ENCODE measurements around the gene AP3D1. TPM values are rescaled to one million over a fixed set of nuclear protein-coding genes. Genes with fewer than 3 reads are reported as not detected.
A peak's percentile ranks its signal among the peaks of the same experiment; 100 is the strongest.
"Not testable (repeated sequence)": the region's sequence is repeated elsewhere in the genome, so short reads cannot be mapped to it uniquely, and the experiment has no call there.

The AP3D1 gene
- polyA plus RNA-seq, 1 donor: 103 TPM

GRCh38 chr19:2096480-2097202 is 54.7 kb downstream of the AP3D1 start, which contains the start of gene IZUMO4:
TSS of gene IZUMO4 (plus strand) at chr19:2096915. CDS start at chr19:2096946, 31 bp downstream.
- H3K36me3 ChIP-seq (ENCODE audit: control insufficient read depth, insufficient read depth, low read length): peaks cover 22% of the 10 kb centered on the region
- peak within 1 kb of the TSS; percentile 86 for H3K4me3 ChIP-seq (ENCODE audit: low read length)
- peak within 1 kb of the TSS; percentile 97 for H3K27ac ChIP-seq (ENCODE audit: low read length)
- no CpG with 5 or more reads among the region's 70 CpGs for WGBS (ENCODE audit: insufficient coverage, low lambda C conversion rate)
- peak; percentile 98 for DNase-seq
- H3K9me3 ChIP-seq (ENCODE audit: control insufficient read depth, low read depth, low read length): peaks cover 4% of the 10 kb centered on the region
- peaks cover 21% of the 10 kb centered on the region for H3K4me1 ChIP-seq (ENCODE audit: control insufficient read depth, insufficient read depth, low read length)
- no peaks in the 10 kb centered on the region for H3K27me3 ChIP-seq (ENCODE audit: control insufficient read depth, insufficient read depth, low read length)

- H3K4me3 ChIP-seq (ENCODE audit: low read length): peak within 1 kb of the TSS; percentile 86
- peaks cover 21% of the 10 kb centered on the region for H3K4me1 ChIP-seq (ENCODE audit: control insufficient read depth, insufficient read depth, low read length)
- H3K27ac ChIP-seq (ENCODE audit: low read length): peak within 1 kb of the TSS; percentile 97
- H3K36me3 ChIP-seq (ENCODE audit: control insufficient read depth, insufficient read depth, low read length): peaks cover 16% of the 10 kb centered on the region
- DNase-seq: peak; percentile 91 to 97
- H3K9me3 ChIP-seq (ENCODE audit: control insufficient read depth, low read depth, low read length): peaks cover 4% of the 10 kb centered on the region
- no CpG with 5 or more reads among the region's 56 CpGs for WGBS (ENCODE audit: insufficient coverage, low lambda C conversion rate)
- no peaks in the 10 kb centered on the region for H3K27me3 ChIP-seq (ENCODE audit: control insufficient read depth, insufficient read depth, low read length)
These were observed 55.3 kb downstream of the AP3D1 start, which contains the start of gene MOB3A for GRCh38 chr19:2096034-2096479. TSS of gene MOB3A (minus strand) at chr19:2096326. CDS start at chr19:2078560, 17,766 bp downstream.

GRCh38 chr19:2091926-2092525 is 59.3 kb downstream of the AP3D1 start:
- 100% methylated on average over 2 of the region's 13 CpGs for WGBS (ENCODE audit: insufficient coverage, low lambda C conversion rate)
- H3K36me3 ChIP-seq (ENCODE audit: control insufficient read depth, insufficient read depth, low read length); H3K9me3 ChIP-seq (ENCODE audit: control insufficient read depth, low read depth, low read length); DNase-seq; H3K27ac ChIP-seq (ENCODE audit: low read length); H3K27me3 ChIP-seq (ENCODE audit: control insufficient read depth, insufficient read depth, low read length); H3K4me3 ChIP-seq (ENCODE audit: low read length): not testable (repeated sequence)
- H3K4me1 ChIP-seq (ENCODE audit: control insufficient read depth, insufficient read depth, low read length): peaks cover 15% of the 10 kb centered on the region

GRCh38 chr19:2089727-2090053 is 61.7 kb downstream of the AP3D1 start:
- H3K4me1 ChIP-seq (ENCODE audit: control insufficient read depth, insufficient read depth, low read length): peaks cover 5% of the 10 kb centered on the region
- no CpG with 5 or more reads among the region's 2 CpGs for WGBS (ENCODE audit: insufficient coverage, low lambda C conversion rate)

GRCh38 chr19:2089001-2089711 is 62.2 kb downstream of the AP3D1 start:
- DNase-seq: no peak
- no peaks in the 10 kb centered on the region for H3K9me3 ChIP-seq (ENCODE audit: control insufficient read depth, low read depth, low read length)
- H3K4me3 ChIP-seq (ENCODE audit: low read length): no peak overlapping the region
- H3K27ac ChIP-seq (ENCODE audit: low read length): no peak overlapping the region
- H3K4me1 ChIP-seq (ENCODE audit: control insufficient read depth, insufficient read depth, low read length): peaks cover 5% of the 10 kb centered on the region
- H3K36me3 ChIP-seq (ENCODE audit: control insufficient read depth, insufficient read depth, low read length): peaks cover 7% of the 10 kb centered on the region
- no CpG with 5 or more reads among the region's 16 CpGs for WGBS (ENCODE audit: insufficient coverage, low lambda C conversion rate)
- H3K27me3 ChIP-seq (ENCODE audit: control insufficient read depth, insufficient read depth, low read length): no peaks in the 10 kb centered on the region

More at GRCh38 chr19:2089727-2090053, 61.7 kb downstream of the AP3D1 start:
- no peak for DNase-seq
- H3K36me3 ChIP-seq (ENCODE audit: control insufficient read depth, insufficient read depth, low read length): peaks cover 7% of the 10 kb centered on the region
- H3K4me3 ChIP-seq (ENCODE audit: low read length): no peak overlapping the region
- H3K9me3 ChIP-seq (ENCODE audit: control insufficient read depth, low read depth, low read length): no peaks in the 10 kb centered on the region
- no peaks in the 10 kb centered on the region for H3K27me3 ChIP-seq (ENCODE audit: control insufficient read depth, insufficient read depth, low read length)
- no peak overlapping the region for H3K27ac ChIP-seq (ENCODE audit: low read length)

DNA sequence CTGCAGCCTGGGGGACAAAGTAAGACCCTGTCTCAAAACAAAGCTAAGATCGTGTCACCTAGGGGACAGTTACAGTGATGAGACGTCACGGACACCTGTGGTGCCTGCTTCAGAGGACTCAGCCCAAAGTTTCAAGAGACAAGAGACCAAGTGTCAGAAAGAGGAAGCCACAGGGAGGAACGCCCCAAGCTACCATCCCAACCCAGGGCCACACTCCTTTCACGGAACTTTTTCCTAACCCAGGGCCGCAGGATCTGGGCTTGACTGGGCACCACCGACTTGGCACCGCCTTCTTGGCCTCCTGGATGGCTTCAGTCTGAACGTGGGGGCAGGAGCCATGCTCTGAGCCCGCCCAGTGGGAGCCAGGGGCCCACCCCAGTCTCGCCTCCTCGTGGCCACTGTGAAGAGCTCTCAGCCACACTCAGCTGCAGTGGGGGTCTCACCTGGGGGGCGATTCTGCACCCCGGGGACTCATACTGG is 63.7 kb downstream of the AP3D1 start:
- no peak for DNase-seq
- Histone ChIP-seq H3K9me3 (ENCODE audit: control insufficient read depth, low read depth, low read length) (no peaks in the 10 kb centered on the region), H3K36me3 (ENCODE audit: control insufficient read depth, insufficient read depth, low read length) (peaks cover 18% of the 10 kb centered on the region), H3K4me3 (ENCODE audit: low read length) (no peak overlapping the region), H3K27ac (ENCODE audit: low read length) (no peak overlapping the region), H3K4me1 (ENCODE audit: control insufficient read depth, insufficient read depth, low read length) (peaks cover 5% of the 10 kb centered on the region), H3K27me3 (ENCODE audit: control insufficient read depth, insufficient read depth, low read length) (no peaks in the 10 kb centered on the region)
- no CpG with 5 or more reads among the region's 14 CpGs for WGBS (ENCODE audit: insufficient coverage, low lambda C conversion rate)

GRCh38 chr19:2086695-2087620 is 64.4 kb downstream of the AP3D1 start:
- peaks cover 25% of the 10 kb centered on the region for H3K36me3 ChIP-seq (ENCODE audit: control insufficient read depth, insufficient read depth, low read length)
- DNase-seq: peak; percentile 86 to 89
- H3K4me1 ChIP-seq (ENCODE audit: control insufficient read depth, insufficient read depth, low read length); H3K9me3 ChIP-seq (ENCODE audit: control insufficient read depth, low read depth, low read length); H3K4me3 ChIP-seq (ENCODE audit: low read length); H3K27me3 ChIP-seq (ENCODE audit: control insufficient read depth, insufficient read depth, low read length); H3K27ac ChIP-seq (ENCODE audit: low read length): not testable (repeated sequence)
- WGBS (ENCODE audit: insufficient coverage, low lambda C conversion rate): no CpG with 5 or more reads among the region's 13 CpGs

GRCh38 chr19:2084993-2085720 is 66.2 kb downstream of the AP3D1 start:
- peak in 1 of 2 donors; percentile 34 for DNase-seq

GRCh38 chr19:2083174-2083854 is 68.1 kb downstream of the AP3D1 start:
- peaks cover 47% of the 10 kb centered on the region for H3K36me3 ChIP-seq (ENCODE audit: control insufficient read depth, insufficient read depth, low read length)

More at GRCh38 chr19:2084993-2085720, 66.2 kb downstream of the AP3D1 start:
- no peaks in the 10 kb centered on the region for H3K27me3 ChIP-seq (ENCODE audit: control insufficient read depth, insufficient read depth, low read length)
- H3K9me3 ChIP-seq (ENCODE audit: control insufficient read depth, low read depth, low read length): no peaks in the 10 kb centered on the region
- peak overlapping the region; percentile 13 for H3K4me3 ChIP-seq (ENCODE audit: low read length)
- peaks cover 34% of the 10 kb centered on the region for H3K36me3 ChIP-seq (ENCODE audit: control insufficient read depth, insufficient read depth, low read length)
- WGBS (ENCODE audit: insufficient coverage, low lambda C conversion rate): no CpG with 5 or more reads among the region's 28 CpGs
- no peak overlapping the region for H3K27ac ChIP-seq (ENCODE audit: low read length)
- peaks cover 5% of the 10 kb centered on the region for H3K4me1 ChIP-seq (ENCODE audit: control insufficient read depth, insufficient read depth, low read length)

More at GRCh38 chr19:2083174-2083854, 68.1 kb downstream of the AP3D1 start:
- DNase-seq: no peak
- Histone ChIP-seq H3K9me3 (ENCODE audit: control insufficient read depth, low read depth, low read length) (peaks cover 2% of the 10 kb centered on the region), H3K27ac (ENCODE audit: low read length) (no peak overlapping the region), H3K27me3 (ENCODE audit: control insufficient read depth, insufficient read depth, low read length) (no peaks in the 10 kb centered on the region), H3K4me3 (ENCODE audit: low read length) (peak overlapping the region; percentile 16), H3K4me1 (ENCODE audit: control insufficient read depth, insufficient read depth, low read length) (peaks cover 5% of the 10 kb centered on the region)
- no CpG with 5 or more reads among the region's 20 CpGs for WGBS (ENCODE audit: insufficient coverage, low lambda C conversion rate)
